NB4 (cell line): ENCODE data around the gene CKAP5.
A peak's percentile ranks its signal among the peaks of the same experiment; 100 is the strongest.

Experiments
- DNase-seq: peaks from one replicate; pipeline ENCODE4 v3.0.0; 2010; ENCODE audit warnings: low read depth
- H3K4me3 ChIP-seq: one replicate; pipeline ENCODE4 v1.5.1; 2011; ENCODE audit warnings: mild to moderate bottlenecking, low read depth, low read length, moderate library complexity
- MYC ChIP-seq: IDR thresholded peaks from 2 replicates; pipeline ENCODE4 v1.6.1; 2011; ENCODE audit warnings: low read depth, low read length
- POLR2A ChIP-seq: IDR thresholded peaks from 2 replicates; pipeline ENCODE4 v1.6.1; 2011; ENCODE audit warnings: mild to moderate bottlenecking; ENCODE audit not compliant: insufficient read length; ENCODE audit errors: extremely low read depth
- TF ChIP-seq, protein P1 (sequence below): IDR thresholded peaks from one replicate; pipeline ENCODE4 v1.5.1; 2012; ENCODE audit warnings: low read depth, low read length
- TF ChIP-seq, protein P2 (sequence below): IDR thresholded peaks from 2 replicates; pipeline ENCODE4 v1.6.1; 2011; ENCODE audit warnings: low read depth, low read length

The CKAP5 gene

DNA sequence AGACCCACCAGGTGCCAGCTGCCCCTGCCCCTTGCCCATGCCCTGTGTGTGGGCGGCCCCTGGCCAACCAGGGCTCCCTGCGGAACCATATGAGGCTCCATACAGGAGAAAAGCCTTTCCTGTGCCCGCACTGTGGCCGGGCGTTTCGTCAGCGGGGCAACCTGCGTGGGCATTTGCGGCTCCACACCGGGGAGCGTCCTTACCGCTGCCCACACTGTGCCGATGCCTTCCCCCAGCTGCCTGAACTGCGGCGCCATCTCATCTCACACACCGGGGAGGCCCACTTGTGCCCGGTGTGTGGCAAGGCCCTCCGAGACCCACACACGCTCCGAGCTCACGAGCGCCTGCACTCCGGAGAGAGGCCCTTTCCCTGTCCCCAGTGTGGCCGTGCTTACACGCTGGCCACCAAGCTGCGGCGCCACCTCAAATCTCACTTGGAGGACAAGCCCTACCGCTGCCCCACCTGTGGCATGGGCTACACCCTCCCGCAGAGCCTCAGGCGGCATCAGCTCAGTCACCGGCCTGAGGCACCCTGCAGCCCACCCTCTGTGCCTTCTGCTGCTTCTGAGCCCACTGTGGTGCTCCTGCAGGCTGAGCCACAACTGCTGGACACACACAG, 140.9 kb downstream of the CKAP5 start:
- no peak for DNase-seq
- H3K4me3 ChIP-seq, result no peak overlapping the region
- TF ChIP-seq, protein P1, sequence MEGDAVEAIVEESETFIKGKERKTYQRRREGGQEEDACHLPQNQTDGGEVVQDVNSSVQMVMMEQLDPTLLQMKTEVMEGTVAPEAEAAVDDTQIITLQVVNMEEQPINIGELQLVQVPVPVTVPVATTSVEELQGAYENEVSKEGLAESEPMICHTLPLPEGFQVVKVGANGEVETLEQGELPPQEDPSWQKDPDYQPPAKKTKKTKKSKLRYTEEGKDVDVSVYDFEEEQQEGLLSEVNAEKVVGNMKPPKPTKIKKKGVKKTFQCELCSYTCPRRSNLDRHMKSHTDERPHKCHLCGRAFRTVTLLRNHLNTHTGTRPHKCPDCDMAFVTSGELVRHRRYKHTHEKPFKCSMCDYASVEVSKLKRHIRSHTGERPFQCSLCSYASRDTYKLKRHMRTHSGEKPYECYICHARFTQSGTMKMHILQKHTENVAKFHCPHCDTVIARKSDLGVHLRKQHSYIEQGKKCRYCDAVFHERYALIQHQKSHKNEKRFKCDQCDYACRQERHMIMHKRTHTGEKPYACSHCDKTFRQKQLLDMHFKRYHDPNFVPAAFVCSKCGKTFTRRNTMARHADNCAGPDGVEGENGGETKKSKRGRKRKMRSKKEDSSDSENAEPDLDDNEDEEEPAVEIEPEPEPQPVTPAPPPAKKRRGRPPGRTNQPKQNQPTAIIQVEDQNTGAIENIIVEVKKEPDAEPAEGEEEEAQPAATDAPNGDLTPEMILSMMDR, result no peak
- TF ChIP-seq MYC, result no peak

DNA sequence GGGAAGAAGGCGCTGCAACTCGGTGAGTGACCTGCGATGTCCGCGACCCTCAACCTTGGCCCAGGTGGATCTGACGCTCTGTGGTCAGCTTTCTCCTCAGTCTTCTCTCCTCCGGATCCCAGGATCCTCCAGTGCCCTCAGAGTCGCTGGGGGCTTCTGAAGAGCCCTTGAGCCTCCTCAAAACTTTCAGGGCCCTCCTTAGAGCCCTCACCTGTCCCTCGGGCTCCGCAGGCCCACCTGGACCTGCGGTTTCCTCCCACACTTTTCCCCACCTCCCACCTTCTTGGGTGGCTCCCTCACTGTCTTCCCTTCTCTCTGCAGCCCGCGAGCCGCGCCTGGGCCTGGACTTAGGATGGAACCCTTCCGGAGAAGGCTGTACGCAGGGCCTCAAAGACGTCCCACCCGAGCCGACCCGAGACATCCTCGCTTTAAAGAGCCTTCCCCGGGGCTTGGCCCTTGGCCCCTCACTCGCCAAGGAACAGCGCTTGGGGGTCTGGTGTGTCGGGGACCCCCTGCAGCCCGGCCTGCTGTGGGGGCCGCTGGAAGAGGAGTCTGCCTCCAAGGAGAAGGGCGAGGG, 144.9 kb downstream of the CKAP5 start:
- peak; percentile 18 for DNase-seq
- TF ChIP-seq POLR2A (peak; percentile 13), MYC (no peak)

DNA sequence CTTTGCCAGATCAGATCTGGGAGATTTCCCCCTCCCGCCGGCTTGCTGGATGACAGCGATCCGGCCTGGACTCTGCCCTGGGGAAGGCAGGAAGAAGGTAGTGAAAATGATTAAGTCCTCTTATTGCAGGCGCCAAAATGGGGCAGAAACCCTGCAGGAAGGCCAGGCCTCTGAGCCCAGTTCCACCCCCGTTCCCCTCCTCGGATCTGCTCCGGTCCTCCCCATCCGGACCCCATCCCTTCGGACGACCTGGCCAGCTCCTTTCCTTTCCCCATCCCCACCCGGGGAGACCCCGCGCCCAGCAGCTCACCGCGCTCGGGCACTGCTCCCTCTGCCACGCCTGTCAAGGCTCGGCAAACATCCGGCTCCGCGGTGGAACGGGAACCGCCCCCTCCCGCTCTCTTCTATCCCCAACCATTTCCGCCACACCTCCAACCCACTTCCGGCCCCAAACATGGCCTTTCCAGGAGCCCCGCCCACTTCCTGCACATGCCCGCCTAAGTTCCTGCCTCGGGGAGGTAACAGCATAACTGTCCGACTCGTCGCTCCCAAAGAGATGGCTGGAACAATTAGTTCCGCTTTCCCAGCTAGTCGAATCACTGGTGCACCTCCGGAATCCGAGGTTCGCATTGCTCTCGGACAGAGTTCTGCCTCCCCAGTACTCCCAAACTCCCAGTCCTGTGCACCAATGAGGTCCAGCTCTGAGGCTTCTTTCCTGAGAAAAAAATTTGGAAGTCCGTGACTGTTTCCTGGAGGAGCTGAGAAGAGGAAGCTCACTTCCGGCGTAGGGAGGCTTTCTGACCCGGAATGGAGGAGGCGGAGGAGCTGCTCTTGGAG, 145.6 kb downstream of the CKAP5 start, which contains the start of the genes ARHGAP1 and ZNF408:
TSS of gene ARHGAP1 (minus strand) at position 379 of the 837 bp plus-strand sequence. CDS start 4,512 bp downstream, outside the sequence.
TSS of gene ZNF408 (plus strand) at position 791 of the 837 bp plus-strand sequence. CDS start at position 808, 17 bp downstream.
- TF ChIP-seq, protein P2, sequence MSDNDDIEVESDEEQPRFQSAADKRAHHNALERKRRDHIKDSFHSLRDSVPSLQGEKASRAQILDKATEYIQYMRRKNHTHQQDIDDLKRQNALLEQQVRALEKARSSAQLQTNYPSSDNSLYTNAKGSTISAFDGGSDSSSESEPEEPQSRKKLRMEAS, result peak; percentile 87
- peak; percentile 90 for TF ChIP-seq MYC
- TF ChIP-seq, protein P1, result no peak
- peak; percentile 67 for TF ChIP-seq POLR2A
- H3K4me3 ChIP-seq, result peak within 1 kb of the TSS; percentile 100

More for the DNA sequence above, 144.9 kb downstream of the CKAP5 start:
- H3K4me3 ChIP-seq, result peak overlapping the region; percentile 100

DNA sequence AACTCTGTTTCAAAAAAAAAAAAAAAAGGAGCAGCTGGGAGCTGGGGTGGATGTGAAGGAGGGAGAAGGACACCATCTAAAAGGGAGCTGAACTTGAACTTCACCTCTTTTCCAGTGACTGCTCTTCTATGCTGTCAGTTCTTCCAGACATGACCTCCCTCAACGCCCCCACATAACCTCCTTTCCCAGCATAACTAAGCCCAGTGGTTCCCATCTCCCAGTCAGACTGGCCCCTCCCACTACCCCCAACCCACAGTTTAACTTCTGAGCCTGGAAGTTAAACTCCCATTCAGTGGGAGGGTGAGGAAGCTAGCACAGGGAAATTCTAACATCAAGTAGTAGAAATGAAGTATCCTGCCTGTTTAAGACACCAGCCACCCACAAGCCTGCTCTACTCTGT, 147.5 kb downstream of the CKAP5 start:
- no peak for TF ChIP-seq MYC
- TF ChIP-seq, protein P1, result no peak
- TF ChIP-seq, protein P2, result no peak
- DNase-seq, result peak; percentile 20
- peak overlapping the region; percentile 44 for H3K4me3 ChIP-seq

More for the DNA sequence above, 145.6 kb downstream of the CKAP5 start, which contains the start of the genes ARHGAP1 and ZNF408:
- peak; percentile 99 for DNase-seq

DNA sequence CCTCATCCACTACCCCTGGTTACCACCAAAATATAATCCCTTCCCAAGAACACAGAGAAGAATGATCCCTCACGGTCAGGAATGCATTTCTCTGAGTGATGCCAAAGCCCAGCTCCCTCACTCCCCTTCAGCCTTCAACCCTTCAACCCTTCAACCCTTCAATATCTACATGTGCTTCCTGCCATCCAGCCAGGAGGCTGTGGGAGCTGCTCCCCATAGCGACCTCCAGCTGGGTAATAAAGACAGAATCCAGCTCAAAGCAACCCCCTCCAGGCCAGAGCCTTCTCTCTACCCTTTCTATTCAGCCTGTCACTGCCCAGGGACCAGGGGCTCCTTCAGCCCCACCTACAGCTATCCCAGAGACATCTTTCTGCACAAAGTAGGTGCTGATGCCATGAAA, 148.4 kb downstream of the CKAP5 start:
- no peak overlapping the region for H3K4me3 ChIP-seq
- no peak for DNase-seq
- TF ChIP-seq, protein P1, result no peak
- TF ChIP-seq MYC, result no peak
- TF ChIP-seq, protein P2, result no peak

DNA sequence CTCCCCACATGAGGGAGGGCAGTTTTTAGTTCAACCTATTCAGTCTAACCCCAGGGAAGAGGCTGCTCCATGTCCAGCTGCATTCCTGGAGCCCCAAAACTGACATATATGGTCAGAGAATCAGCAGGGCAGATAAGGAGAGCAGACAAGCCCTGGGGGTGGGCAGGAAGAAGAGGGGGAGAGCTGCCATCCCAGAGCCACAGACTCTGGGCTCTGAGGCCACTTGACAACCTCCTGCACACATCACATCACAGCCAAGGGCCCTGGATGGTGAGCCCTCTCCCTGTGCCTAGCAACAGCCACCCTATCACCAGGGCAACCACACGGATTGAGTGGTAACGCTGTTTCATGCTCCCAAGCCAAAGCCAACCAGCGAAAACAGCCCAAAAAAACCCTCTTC, 148.8 kb downstream of the CKAP5 start:
- DNase-seq, result no peak
- TF ChIP-seq POLR2A (no peak), MYC (no peak)
- TF ChIP-seq, protein P1, result no peak
- TF ChIP-seq, protein P2, result no peak
- H3K4me3 ChIP-seq, result no peak overlapping the region
